ENCODE data around the gene PCP4L1. TPM values are rescaled to one million over a fixed set of nuclear protein-coding genes. Genes with fewer than 3 reads are reported as not detected.
"Not testable (repeated sequence)": the region's sequence is repeated elsewhere in the genome, so short reads cannot be mapped to it uniquely, and the experiment has no call there.

PCP4L1 gene
- total and polyA plus RNA-seq, 7 experiments from 2014 or later: 0.15 TPM; not detected in 6

DNA sequence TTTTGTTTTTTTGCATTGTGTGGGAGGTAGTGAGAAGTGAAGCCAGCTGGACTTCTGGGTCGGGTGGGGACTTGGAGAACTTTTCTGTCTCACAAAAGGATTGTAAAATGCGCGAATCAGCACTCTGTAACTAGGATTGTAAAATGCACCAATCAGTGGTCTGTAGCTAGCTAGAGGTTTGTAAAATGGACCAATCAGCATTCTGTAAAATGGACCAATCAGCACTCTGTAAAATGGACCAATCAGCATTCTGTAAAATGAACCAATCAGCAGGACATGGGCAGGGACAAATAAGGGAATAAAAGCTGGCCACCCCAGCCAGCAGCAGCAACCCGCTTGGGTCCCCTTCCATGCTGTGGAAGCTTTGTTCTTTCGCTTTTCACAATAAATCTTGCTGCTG is 8.4 kb upstream of the PCP4L1 start:
- H3K4me1 ChIP-seq (ENCODE audit: control insufficient read depth in 2 of 2, insufficient read depth in 2 of 2, low read length in 2 of 2); H3K36me3 Mint-ChIP-seq; intact Hi-C loops (cut with micrococcal nuclease); ATAC-seq; H3K9me3 ChIP-seq (ENCODE audit: control insufficient read depth in 2 of 3, low read length in 3 of 3); H3K27ac Mint-ChIP-seq; H3K27me3 Mint-ChIP-seq; H3K4me1 Mint-ChIP-seq; H3K4me3 ChIP-seq (ENCODE audit: low read length); DNase-seq; H3K4me3 Mint-ChIP-seq; H3K27me3 ChIP-seq (ENCODE audit: control insufficient read depth in 2 of 2, insufficient read depth in 2 of 2, low read length in 2 of 2); H3K36me3 ChIP-seq (ENCODE audit: control insufficient read depth in 2 of 3, insufficient read depth in 3 of 3, low read length in 3 of 3); H3K27ac ChIP-seq (ENCODE audit: low read depth, low read length); H3K9me3 Mint-ChIP-seq; POLR2A ChIA-PET: not testable (repeated sequence)
- CTCF ChIA-PET: interaction anchor here (0.7 to 1.1 kb wide), 2 partner anchors 41 to 132 kb away, joined by 3 to 4 read pairs; no protein-coding TSS in a partner anchor

DNA sequence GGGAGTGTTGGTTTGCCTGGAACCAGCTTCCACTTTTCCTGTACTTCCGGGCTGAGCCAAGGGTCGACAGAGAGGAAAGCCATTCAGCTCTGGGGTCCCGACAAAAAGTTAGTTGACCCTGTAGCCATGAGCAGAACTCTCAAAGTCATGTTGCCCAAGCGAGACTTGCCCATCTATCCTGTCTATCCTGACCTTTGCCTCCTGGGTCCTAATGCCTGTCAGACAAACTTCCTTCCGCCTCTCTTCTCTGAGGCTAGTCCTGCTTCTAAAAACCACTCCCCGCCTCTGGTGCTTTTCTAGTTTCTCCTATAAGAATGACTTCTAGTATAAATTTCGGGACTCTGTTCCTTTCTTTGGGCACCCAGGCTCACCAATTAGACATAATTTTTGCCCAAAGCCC is 7.7 kb upstream of the PCP4L1 start:
- no peak overlapping the region for H3K27ac Mint-ChIP-seq
- no peaks in the 10 kb centered on the region for H3K27me3 ChIP-seq (ENCODE audit: control insufficient read depth in 2 of 2, insufficient read depth in 2 of 2, low read length in 2 of 2)
- H3K27ac ChIP-seq (ENCODE audit: low read depth, low read length): no peak overlapping the region
- DNase-seq (no peak), ATAC-seq (no peak)
- intact Hi-C loops (cut with micrococcal nuclease): no loop called here
- H3K36me3 ChIP-seq (ENCODE audit: control insufficient read depth in 2 of 3, insufficient read depth in 3 of 3, low read length in 3 of 3): no peaks in the 10 kb centered on the region
- no peaks in the 10 kb centered on the region for H3K4me1 ChIP-seq (ENCODE audit: control insufficient read depth in 2 of 2, insufficient read depth in 2 of 2, low read length in 2 of 2)
- no peaks in the 10 kb centered on the region for H3K9me3 ChIP-seq (ENCODE audit: control insufficient read depth in 2 of 3, low read length in 3 of 3)
- H3K27me3 Mint-ChIP-seq: peaks cover 0 to 11% (median 7%) of the 10 kb centered on the region in 5 donors
- peaks cover 0 to 8% (median 0%) of the 10 kb centered on the region in 5 donors for H3K36me3 Mint-ChIP-seq
- ChIA-PET CTCF (no interaction called here), POLR2A (no interaction called here)
- peaks cover 0 to 10% (median 5%) of the 10 kb centered on the region in 11 donors for H3K9me3 Mint-ChIP-seq
- no peak overlapping the region for H3K4me3 Mint-ChIP-seq
- no peak overlapping the region for H3K4me3 ChIP-seq (ENCODE audit: low read length)
- no peaks in the 10 kb centered on the region for H3K4me1 Mint-ChIP-seq

DNA sequence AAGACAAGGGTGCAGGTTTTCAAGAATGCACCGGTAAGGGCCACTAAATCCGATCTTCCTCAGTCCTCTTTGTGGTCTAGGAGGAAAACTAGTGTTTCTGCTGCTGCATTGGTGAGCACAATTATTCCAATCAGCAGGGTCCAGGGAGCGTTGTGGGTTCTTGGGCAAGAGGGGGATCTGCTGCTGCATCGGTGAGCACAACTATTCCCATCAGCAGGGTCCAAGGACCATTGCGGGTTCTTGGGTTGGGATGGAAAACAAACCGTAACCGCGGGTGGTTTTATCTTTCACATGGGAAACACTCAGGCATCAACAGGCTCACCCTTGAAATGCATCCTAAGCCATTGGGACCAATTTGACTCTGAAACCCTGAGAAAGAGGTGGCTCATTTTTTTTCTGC is 7.0 kb upstream of the PCP4L1 start:
- no peaks in the 10 kb centered on the region for H3K4me1 ChIP-seq (ENCODE audit: control insufficient read depth in 2 of 2, insufficient read depth in 2 of 2, low read length in 2 of 2)
- H3K4me3 ChIP-seq (ENCODE audit: low read length): no peak overlapping the region
- peaks cover 0 to under 1% (median 0%) of the 10 kb centered on the region in 3 experiments for H3K9me3 ChIP-seq (ENCODE audit: control insufficient read depth in 2 of 3, low read length in 3 of 3)
- Mint-ChIP-seq H3K9me3 (peaks cover 0 to 15% (median 11%) of the 10 kb centered on the region in 11 donors), H3K27me3 (peaks cover 0 to 17% (median 11%) of the 10 kb centered on the region in 5 donors), H3K36me3 (peaks cover 0 to 13% (median 0%) of the 10 kb centered on the region in 5 donors), H3K27ac (no peak overlapping the region), H3K4me3 (no peak overlapping the region), H3K4me1 (no peaks in the 10 kb centered on the region)
- no peak overlapping the region for H3K27ac ChIP-seq (ENCODE audit: low read depth, low read length)
- H3K27me3 ChIP-seq (ENCODE audit: control insufficient read depth in 2 of 2, insufficient read depth in 2 of 2, low read length in 2 of 2): no peaks in the 10 kb centered on the region
- no peaks in the 10 kb centered on the region for H3K36me3 ChIP-seq (ENCODE audit: control insufficient read depth in 2 of 3, insufficient read depth in 3 of 3, low read length in 3 of 3)
- ChIA-PET CTCF (no interaction called here), POLR2A (no interaction called here)
- intact Hi-C loops (cut with micrococcal nuclease): no loop called here
- ATAC-seq: no peak
- no peak for DNase-seq

DNA sequence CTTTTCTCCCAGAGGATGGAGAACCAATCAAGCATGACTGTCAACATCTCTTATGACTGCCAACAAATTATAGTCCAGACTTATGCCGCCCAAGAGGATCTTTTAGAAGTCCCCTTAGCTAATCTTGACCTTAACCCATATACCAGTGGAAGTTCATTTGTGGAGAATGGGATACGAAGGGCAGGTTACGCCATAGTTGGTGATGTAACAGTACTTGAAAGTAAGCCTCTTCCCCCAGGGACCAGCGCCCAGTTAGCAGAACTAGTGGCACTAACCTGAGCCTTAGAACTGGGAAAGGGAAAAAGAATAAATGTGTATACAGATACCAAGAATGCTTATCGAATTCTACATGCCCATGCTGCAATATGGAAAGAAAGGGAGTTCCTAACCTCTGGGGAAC is 3.2 kb upstream of the PCP4L1 start:
- intact Hi-C loops (cut with micrococcal nuclease); H3K27ac ChIP-seq (ENCODE audit: low read depth, low read length); POLR2A ChIA-PET; H3K4me3 ChIP-seq (ENCODE audit: low read length); H3K4me3 Mint-ChIP-seq; H3K4me1 ChIP-seq (ENCODE audit: control insufficient read depth in 2 of 2, insufficient read depth in 2 of 2, low read length in 2 of 2); H3K36me3 ChIP-seq (ENCODE audit: control insufficient read depth in 2 of 3, insufficient read depth in 3 of 3, low read length in 3 of 3); ATAC-seq; DNase-seq: not testable (repeated sequence)
- Mint-ChIP-seq H3K36me3 (peaks cover 8 to 19% (median 14%) of the 10 kb centered on the region in 5 donors), H3K4me1 (peaks cover 6 to 20% (median 14%) of the 10 kb centered on the region in 7 donors), H3K9me3 (peaks cover 8 to 34% (median 25%) of the 10 kb centered on the region in 11 donors), H3K27ac (peak overlapping the region in 1 of 9 donors; percentile 25), H3K27me3 (peaks cover 32 to 50% (median 40%) of the 10 kb centered on the region in 5 donors)
- CTCF ChIA-PET: interaction anchor here (0.6 kb wide), 1 partner anchor 36 kb away, joined by 4 read pairs; no protein-coding TSS in a partner anchor
- peaks cover 0 to 10% (median 0%) of the 10 kb centered on the region in 3 experiments for H3K9me3 ChIP-seq (ENCODE audit: control insufficient read depth in 2 of 3, low read length in 3 of 3)
- H3K27me3 ChIP-seq (ENCODE audit: control insufficient read depth in 2 of 2, insufficient read depth in 2 of 2, low read length in 2 of 2): peaks cover 0 to 13% of the 10 kb centered on the region in 2 donors

DNA sequence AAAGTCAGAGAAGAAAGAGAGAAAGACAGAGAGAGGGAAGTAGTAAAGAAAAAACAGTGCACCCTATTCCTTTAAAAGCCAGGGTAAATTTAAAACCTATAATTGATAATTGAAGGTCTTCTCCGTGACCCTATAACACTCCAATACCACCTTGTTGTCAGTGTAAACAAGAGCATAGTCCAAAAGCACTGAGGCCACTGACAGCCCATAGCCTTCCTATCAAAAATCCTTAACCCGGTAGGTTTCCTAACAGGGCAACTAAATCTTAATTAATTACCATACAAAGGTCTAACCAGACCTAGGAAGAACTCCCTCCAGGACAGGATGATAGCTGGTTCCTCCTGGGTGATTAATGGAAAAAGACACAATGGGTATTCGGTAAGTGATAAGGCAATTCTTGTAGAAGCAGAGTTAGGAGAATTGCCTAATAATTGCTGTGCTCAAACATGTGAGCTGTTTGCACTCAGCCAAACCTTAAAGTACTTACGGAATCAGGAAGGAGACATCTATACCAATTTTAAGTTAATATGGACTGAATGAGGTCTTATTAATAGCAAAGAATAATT is 2.5 kb upstream of the PCP4L1 start:
- peaks cover 8 to 34% (median 25%) of the 10 kb centered on the region in 11 donors for H3K9me3 Mint-ChIP-seq
- POLR2A ChIA-PET; ATAC-seq; H3K4me3 ChIP-seq (ENCODE audit: low read length); intact Hi-C loops (cut with micrococcal nuclease); CTCF ChIA-PET; H3K4me1 ChIP-seq (ENCODE audit: control insufficient read depth in 2 of 2, insufficient read depth in 2 of 2, low read length in 2 of 2); H3K36me3 ChIP-seq (ENCODE audit: control insufficient read depth in 2 of 3, insufficient read depth in 3 of 3, low read length in 3 of 3); H3K27ac Mint-ChIP-seq; H3K27ac ChIP-seq (ENCODE audit: low read depth, low read length); DNase-seq: not testable (repeated sequence)
- peak overlapping the region in 1 of 10 donors; percentile 27 for H3K4me3 Mint-ChIP-seq
- peaks cover 8 to 17% (median 14%) of the 10 kb centered on the region in 5 donors for H3K36me3 Mint-ChIP-seq
- H3K27me3 Mint-ChIP-seq: peaks cover 40 to 55% (median 47%) of the 10 kb centered on the region in 5 donors
- Histone ChIP-seq H3K27me3 (ENCODE audit: control insufficient read depth in 2 of 2, insufficient read depth in 2 of 2, low read length in 2 of 2) (peaks cover 0 to 13% of the 10 kb centered on the region in 2 donors), H3K9me3 (ENCODE audit: control insufficient read depth in 2 of 3, low read length in 3 of 3) (peaks cover 0 to 10% (median 0%) of the 10 kb centered on the region in 3 experiments)
- peaks cover 6 to 20% (median 14%) of the 10 kb centered on the region in 7 donors for H3K4me1 Mint-ChIP-seq

DNA sequence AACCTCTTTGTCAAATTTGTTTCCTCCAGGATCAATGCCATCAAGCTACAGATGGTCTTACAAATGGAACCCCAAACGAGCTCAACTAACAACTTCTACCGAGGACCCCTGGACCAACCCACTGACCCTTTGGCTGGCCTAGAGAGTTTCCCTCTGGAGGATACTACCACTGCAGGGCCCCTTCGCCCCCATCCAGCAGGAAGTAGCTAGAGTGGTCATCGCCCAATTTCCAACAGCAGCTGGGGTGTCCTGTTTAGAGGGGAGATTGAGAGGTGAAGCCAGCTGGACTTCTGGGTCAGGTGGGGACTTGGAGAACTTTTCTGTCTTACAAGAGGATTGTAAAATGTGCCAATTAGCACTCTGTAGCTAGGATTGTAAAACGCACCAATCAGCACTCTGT is 1.4 kb upstream of the PCP4L1 start:
- peaks cover 8 to 15% (median 14%) of the 10 kb centered on the region in 5 donors for H3K36me3 Mint-ChIP-seq
- intact Hi-C loops (cut with micrococcal nuclease): not testable (repeated sequence)

More for the DNA sequence above, 1.4 kb upstream of the PCP4L1 start:
- H3K27ac ChIP-seq (ENCODE audit: low read depth, low read length); H3K36me3 ChIP-seq (ENCODE audit: control insufficient read depth in 2 of 3, insufficient read depth in 3 of 3, low read length in 3 of 3); CTCF ChIA-PET; H3K4me3 ChIP-seq (ENCODE audit: low read length); H3K4me1 ChIP-seq (ENCODE audit: control insufficient read depth in 2 of 2, insufficient read depth in 2 of 2, low read length in 2 of 2); H3K27ac Mint-ChIP-seq; ATAC-seq: not testable (repeated sequence)
- H3K4me3 Mint-ChIP-seq: peak overlapping the region in 1 of 10 donors; percentile 23
- H3K9me3 Mint-ChIP-seq: peaks cover 8 to 34% (median 25%) of the 10 kb centered on the region in 11 donors
- Histone ChIP-seq H3K9me3 (ENCODE audit: control insufficient read depth in 2 of 3, low read length in 3 of 3) (peaks cover 0 to 10% (median 0%) of the 10 kb centered on the region in 3 experiments), H3K27me3 (ENCODE audit: control insufficient read depth in 2 of 2, insufficient read depth in 2 of 2, low read length in 2 of 2) (peaks cover 0 to 13% of the 10 kb centered on the region in 2 donors)
- peaks cover 6 to 24% (median 19%) of the 10 kb centered on the region in 7 donors for H3K4me1 Mint-ChIP-seq
- DNase-seq: peak in 1 of 9 donors; percentile 11
- POLR2A ChIA-PET: interaction anchor here (0.5 kb wide), 1 partner anchor 56 kb away, joined by 4 read pairs; no protein-coding TSS in a partner anchor
- peaks cover 49 to 65% (median 54%) of the 10 kb centered on the region in 5 donors for H3K27me3 Mint-ChIP-seq
